Neural crest cell (in vitro differentiated cells): ENCODE results near the gene BUD23. TPM values are rescaled to one million over a fixed set of nuclear protein-coding genes. Genes with fewer than 3 reads are reported as not detected.

Experiments
- DNase-seq: peaks from one replicate; pipeline ENCODE4 v3.0.0; 2021; ENCODE audit warnings: low read depth, mixed read lengths, low spot score
- H3K27ac Mint-ChIP-seq: one replicate; pipeline ENCODE4 v1.8.0; 2021; ENCODE audit warnings: mild to moderate bottlenecking, mixed read lengths; ENCODE audit not compliant: unreplicated experiment
- H3K27me3 Mint-ChIP-seq: 2 replicates; pipeline ENCODE4 v1.8.0; 2021; ENCODE audit warnings: low read depth, mild to moderate bottlenecking, mixed read lengths
- H3K36me3 Mint-ChIP-seq: 2 replicates; pipeline ENCODE4 v1.8.0; 2021; ENCODE audit warnings: low read depth, mild to moderate bottlenecking, mixed read lengths
- H3K4me1 Mint-ChIP-seq: 2 replicates; pipeline ENCODE4 v1.8.0; 2021; ENCODE audit warnings: mixed read lengths
- H3K4me3 Mint-ChIP-seq: one replicate; pipeline ENCODE4 v1.8.0; 2021; ENCODE audit warnings: mild to moderate bottlenecking, mixed read lengths
- H3K9me3 Mint-ChIP-seq: 2 replicates; pipeline ENCODE4 v1.8.0; 2021; ENCODE audit warnings: mixed read lengths
- CTCF ChIP-seq: fragments of 200-600 bp; sonication (generic); conservative IDR thresholded peaks from 2 replicates; pipeline ENCODE4 v1.5.0; 2021; ENCODE audit warnings: antibody characterized with exemption, mild to moderate bottlenecking
- long read RNA-seq: library from polyadenylated mRNA; unstranded; transcript quantifications from one replicate; pipeline ENCODE4 v2.0.0, GENCODE V29; 2020
- total RNA-seq: library from RNA; stranded (reverse); gene quantifications from 2 replicates; pipeline ENCODE4 v1.2.1, GENCODE V29; 2021

BUD23 gene
- 66.9 and 70.8 TPM in 2 replicates for total RNA-seq
- long read RNA-seq, transcript BUD23-201 (12 exons, 1,230 nt), result major isoform, 91 of 106 reads
- long read RNA-seq, partial matches to known transcripts, result 1 of 106 reads
- long read RNA-seq, other reads (novel, unspliced or antisense), result 11 of 106 reads

GRCh38 chr7:73683056-73683787 lies at the start of gene BUD23, which contains the start of gene DNAJC30:
TSS of gene BUD23 (plus strand) at chr7:73683597. CDS start at chr7:73683626, 29 bp downstream.
TSS of gene DNAJC30 (minus strand) at chr7:73683453. CDS start at chr7:73683423, 30 bp downstream.
- Mint-ChIP-seq H3K4me1 (peaks cover 23% of the 10 kb centered on the region), H3K27me3 (no peaks in the 10 kb centered on the region), H3K27ac (peak within 1 kb of the TSS; percentile 98), H3K4me3 (peak within 1 kb of the TSS; percentile 99), H3K36me3 (peaks cover 2% of the 10 kb centered on the region), H3K9me3 (no peaks in the 10 kb centered on the region)
- TF ChIP-seq CTCF, result no peak
- DNase-seq, result peak; percentile 84

- Mint-ChIP-seq H3K36me3 (no peaks in the 10 kb centered on the region), H3K27ac (no peak overlapping the region), H3K27me3 (peaks cover 35% of the 10 kb centered on the region), H3K4me3 (no peak overlapping the region), H3K4me1 (no peaks in the 10 kb centered on the region), H3K9me3 (peaks cover 4% of the 10 kb centered on the region)
- DNase-seq, result no peak
- no peak for TF ChIP-seq CTCF
These were observed 49.6 kb upstream of the BUD23 start for GRCh38 chr7:73633844-73634243.

GRCh38 chr7:73635428-73636200 lies 47.8 kb upstream of the BUD23 start:
- H3K4me3 Mint-ChIP-seq, result no peak overlapping the region
- H3K9me3 Mint-ChIP-seq, result peaks cover 4% of the 10 kb centered on the region
- no peak for TF ChIP-seq CTCF
- no peaks in the 10 kb centered on the region for H3K36me3 Mint-ChIP-seq
- H3K4me1 Mint-ChIP-seq, result no peaks in the 10 kb centered on the region
- peaks cover 34% of the 10 kb centered on the region for H3K27me3 Mint-ChIP-seq
- no peak overlapping the region for H3K27ac Mint-ChIP-seq
- no peak for DNase-seq

GRCh38 chr7:73638911-73639310 lies 44.5 kb upstream of the BUD23 start:
- H3K36me3 Mint-ChIP-seq, result no peaks in the 10 kb centered on the region
- H3K27me3 Mint-ChIP-seq, result peaks cover 23% of the 10 kb centered on the region
- H3K27ac Mint-ChIP-seq, result no peak overlapping the region
- no peak for DNase-seq
- peaks cover 4% of the 10 kb centered on the region for H3K9me3 Mint-ChIP-seq
- no peak for TF ChIP-seq CTCF
- H3K4me1 Mint-ChIP-seq, result no peaks in the 10 kb centered on the region
- no peak overlapping the region for H3K4me3 Mint-ChIP-seq

- Mint-ChIP-seq H3K27me3 (peaks cover 52% of the 10 kb centered on the region), H3K27ac (no peak overlapping the region), H3K36me3 (no peaks in the 10 kb centered on the region), H3K9me3 (no peaks in the 10 kb centered on the region), H3K4me1 (no peaks in the 10 kb centered on the region), H3K4me3 (no peak overlapping the region)
- DNase-seq, result no peak
- TF ChIP-seq CTCF, result no peak
These were observed 40.6 kb upstream of the BUD23 start for GRCh38 chr7:73642834-73643233.
